Liver (tissue), 9 donors: ENCODE results near the gene CTNND1. TPM values are rescaled to one million over a fixed set of nuclear protein-coding genes. Genes with fewer than 3 reads are reported as not detected.

ENCODE experiments used
- DNase-seq: peaks from one replicate; pipeline ENCODE4 v3.0.0-alpha.2; 2017; ENCODE audit warnings: low spot score
- H3K27ac ChIP-seq, 2 donors: one replicate each; pipeline ENCODE4 v1.7.0; 2013; ENCODE audit warnings: inconsistent platforms in 2 of 2, low read length in 2 of 2, control low read depth in 1 of 2, low read depth in 1 of 2, mild to moderate bottlenecking in 1 of 2
- H3K27me3 ChIP-seq, 4 donors: one replicate each; pipeline versions ENCODE4 v1.6.1 to v1.7.0; 2013; ENCODE audit warnings: low read length in 3 of 4, inconsistent platforms in 1 of 4, mild to moderate bottlenecking in 1 of 4, moderate library complexity in 1 of 4; ENCODE audit not compliant: control insufficient read depth in 4 of 4, insufficient read depth in 4 of 4
- H3K36me3 ChIP-seq, 4 donors: one replicate each; pipeline versions ENCODE4 v1.6.1 to v1.7.0; 2013; ENCODE audit warnings: low read length in 3 of 4, mild to moderate bottlenecking in 3 of 4, low read depth in 1 of 4, moderate library complexity in 1 of 4; ENCODE audit not compliant: control insufficient read depth in 4 of 4, insufficient read depth in 3 of 4
- H3K4me1 ChIP-seq, 4 donors: one replicate each; pipeline versions ENCODE4 v1.6.1 to v1.7.0; 2013; ENCODE audit warnings: low read length in 3 of 4, mild to moderate bottlenecking in 3 of 4, moderate library complexity in 1 of 4; ENCODE audit not compliant: control insufficient read depth in 4 of 4, insufficient read depth in 4 of 4
- H3K4me3 ChIP-seq, 3 donors: one replicate each; pipeline versions ENCODE4 v1.6.1 to v1.7.0; 2013; ENCODE audit warnings: low read length in 3 of 3, control low read depth in 1 of 3, low read depth in 1 of 3, mild to moderate bottlenecking in 1 of 3
- H3K9ac ChIP-seq, 2 donors: one replicate each; pipeline ENCODE4 v1.7.0; 2013; ENCODE audit warnings: low read length in 2 of 2, mild to moderate bottlenecking in 2 of 2, moderate library complexity in 2 of 2, control low read depth in 1 of 2, low read depth in 1 of 2
- H3K9me3 ChIP-seq, 4 donors: one replicate each; pipeline versions ENCODE4 v1.6.1 to v1.7.0; 2013; ENCODE audit warnings: low read length in 3 of 4; ENCODE audit not compliant: control insufficient read depth in 4 of 4
- ATF3 ChIP-seq: IDR thresholded peaks from 2 replicates; pipeline ENCODE4 v1.6.1; 2016; ENCODE audit warnings: antibody characterized with exemption
- EGR1 ChIP-seq, 2 donors: IDR thresholded peaks; 2 replicates each; pipeline ENCODE4 v1.6.1; 2016 to 2018; ENCODE audit warnings: antibody characterized with exemption in 2 of 2, low read depth in 2 of 2
- FOXA1 ChIP-seq: IDR thresholded peaks from 2 replicates; pipeline ENCODE4 v1.6.1; 2016; ENCODE audit warnings: antibody characterized with exemption
- FOXA2 ChIP-seq: IDR thresholded peaks from 2 replicates; pipeline ENCODE4 v1.6.1; 2016; ENCODE audit warnings: antibody characterized with exemption
- GABPA ChIP-seq, 2 donors: IDR thresholded peaks in 1 of 2; conservative IDR thresholded peaks in 1 of 2; 2 replicates each; pipeline ENCODE4 v1.6.1; 2016; ENCODE audit warnings: antibody characterized with exemption in 2 of 2, mild to moderate bottlenecking in 1 of 2, moderate library complexity in 1 of 2
- HNF4A ChIP-seq, 2 donors: conservative IDR thresholded peaks; 2 replicates each; pipeline ENCODE4 v1.6.1; 2016; ENCODE audit warnings: antibody characterized with exemption in 2 of 2, mild to moderate bottlenecking in 2 of 2
- HNF4G ChIP-seq: IDR thresholded peaks from 2 replicates; pipeline ENCODE4 v1.6.1; 2016; ENCODE audit warnings: antibody characterized with exemption
- JUND ChIP-seq, 2 donors: IDR thresholded peaks; 2 replicates each; pipeline ENCODE4 v1.6.1; 2016; ENCODE audit warnings: antibody characterized with exemption in 2 of 2
- MAX ChIP-seq: IDR thresholded peaks from 2 replicates; pipeline ENCODE4 v1.6.1; 2016; ENCODE audit warnings: antibody characterized with exemption
- NR2F2 ChIP-seq: IDR thresholded peaks from 2 replicates; pipeline ENCODE4 v1.6.1; 2016; ENCODE audit warnings: antibody characterized with exemption
- RAD21 ChIP-seq, 2 donors: IDR thresholded peaks; 2 replicates each; pipeline ENCODE4 v1.6.1; 2016; ENCODE audit warnings: antibody characterized with exemption in 2 of 2, mild to moderate bottlenecking in 2 of 2
- RXRA ChIP-seq, 2 donors: IDR thresholded peaks; 2 replicates each; pipeline ENCODE4 v1.6.1; 2017 to 2018; ENCODE audit warnings: antibody characterized with exemption in 2 of 2, mild to moderate bottlenecking in 1 of 2
- SP1 ChIP-seq: IDR thresholded peaks from 2 replicates; pipeline ENCODE4 v1.6.1; 2018; ENCODE audit warnings: antibody characterized with exemption, mild to moderate bottlenecking
- TAF1 ChIP-seq: conservative IDR thresholded peaks from 2 replicates; pipeline ENCODE4 v1.6.1; 2016; ENCODE audit warnings: antibody characterized with exemption, mild to moderate bottlenecking
- YY1 ChIP-seq: IDR thresholded peaks from 2 replicates; pipeline ENCODE4 v1.6.1; 2016; ENCODE audit warnings: antibody characterized with exemption, mild to moderate bottlenecking
- ZBTB33 ChIP-seq: IDR thresholded peaks from 2 replicates; pipeline ENCODE4 v1.6.1; 2016; ENCODE audit warnings: antibody characterized with exemption
- WGBS: extraction: QIAGEN DNeasy Blood & Tissue Kit; methylation state at CpG from one replicate; pipeline ENCODE4 v1.1.7; 2013; 5-methylcytosine and 5-hydroxymethylcytosine counted together
- polyA plus RNA-seq, 2 donors: library from polyadenylated mRNA; stranded (reverse) in 1 of 2; unstranded in 1 of 2; fragments of 200-250 nt in 1 of 2; fragments of >200 nt in 1 of 2; fragmentation: Nextera tagmentation in 1 of 2; extraction: Ambion mirVana in 1 of 2; gene quantifications; one replicate each; pipeline versions ENCODE4 v1.2.1 to v1.2.3, GENCODE V29; 2013 to 2015
- total RNA-seq, 2 donors: library from RNA; depleted of rRNA; stranded (reverse); fragments of >200 nt; gene quantifications; one replicate each; pipeline ENCODE4 v1.2.3, GENCODE V29; 2014
- TF ChIP-seq, protein P1 (sequence below): fragments of 150-350 bp; IDR thresholded peaks from 2 replicates; pipeline ENCODE4 v1.5.1; 2017; ENCODE audit warnings: improper control_type of control experiment, low read depth, low read length; ENCODE audit not compliant: missing input control
- TF ChIP-seq, protein P2 (sequence below): IDR thresholded peaks from 2 replicates; pipeline ENCODE4 v1.6.1; 2016; ENCODE audit warnings: antibody characterized with exemption, mild to moderate bottlenecking
- donor health status: healthy.
- donor health status: healthy.
- donor health status: healthy.
- donor health status: healthy.
- donor health status: healthy.

Gene CTNND1
- total and polyA plus RNA-seq, 4 donors: 21.5 to 97.1 (median 58.0) TPM

- H3K27ac ChIP-seq: no peak overlapping the region
- no peaks in the 10 kb centered on the region for H3K27me3 ChIP-seq
- TF ChIP-seq YY1: no peak
- TF ChIP-seq SP1: no peak
- no peak for TF ChIP-seq GABPA (IDR thresholded peaks at IDR 0.05 in 1 of 2, conservative IDR thresholded peaks at IDR 0.05 in 1 of 2)
- TF ChIP-seq, protein P1, sequence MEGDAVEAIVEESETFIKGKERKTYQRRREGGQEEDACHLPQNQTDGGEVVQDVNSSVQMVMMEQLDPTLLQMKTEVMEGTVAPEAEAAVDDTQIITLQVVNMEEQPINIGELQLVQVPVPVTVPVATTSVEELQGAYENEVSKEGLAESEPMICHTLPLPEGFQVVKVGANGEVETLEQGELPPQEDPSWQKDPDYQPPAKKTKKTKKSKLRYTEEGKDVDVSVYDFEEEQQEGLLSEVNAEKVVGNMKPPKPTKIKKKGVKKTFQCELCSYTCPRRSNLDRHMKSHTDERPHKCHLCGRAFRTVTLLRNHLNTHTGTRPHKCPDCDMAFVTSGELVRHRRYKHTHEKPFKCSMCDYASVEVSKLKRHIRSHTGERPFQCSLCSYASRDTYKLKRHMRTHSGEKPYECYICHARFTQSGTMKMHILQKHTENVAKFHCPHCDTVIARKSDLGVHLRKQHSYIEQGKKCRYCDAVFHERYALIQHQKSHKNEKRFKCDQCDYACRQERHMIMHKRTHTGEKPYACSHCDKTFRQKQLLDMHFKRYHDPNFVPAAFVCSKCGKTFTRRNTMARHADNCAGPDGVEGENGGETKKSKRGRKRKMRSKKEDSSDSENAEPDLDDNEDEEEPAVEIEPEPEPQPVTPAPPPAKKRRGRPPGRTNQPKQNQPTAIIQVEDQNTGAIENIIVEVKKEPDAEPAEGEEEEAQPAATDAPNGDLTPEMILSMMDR: no peak
- no peak for TF ChIP-seq EGR1 (IDR thresholded peaks at IDR 0.05; ENCODE audit: low read depth in 2 of 2)
- TF ChIP-seq TAF1: no peak
- no peak for TF ChIP-seq RAD21 (IDR thresholded peaks at IDR 0.05)
- no peak for TF ChIP-seq HNF4G
- TF ChIP-seq RXRA (IDR thresholded peaks at IDR 0.05): no peak
- no peak for TF ChIP-seq FOXA2
- WGBS: 87% methylated on average over 2 of the region's 2 CpGs
- no peak for DNase-seq
- no peaks in the 10 kb centered on the region for H3K4me1 ChIP-seq
- H3K9ac ChIP-seq: no peak overlapping the region
- peaks cover 10 to 70% (median 63%) of the 10 kb centered on the region in 4 donors for H3K36me3 ChIP-seq
- H3K9me3 ChIP-seq: no peaks in the 10 kb centered on the region
- no peak overlapping the region for H3K4me3 ChIP-seq
Measured at GRCh38 chr11:57815476-57815875, 53.9 kb downstream of the CTNND1 start.

GRCh38 chr11:57815877-57816276 lies 54.3 kb downstream of the CTNND1 start:
- Histone ChIP-seq H3K4me3 (no peak overlapping the region), H3K9me3 (no peaks in the 10 kb centered on the region), H3K4me1 (no peaks in the 10 kb centered on the region), H3K9ac (no peak overlapping the region), H3K27me3 (no peaks in the 10 kb centered on the region), H3K36me3 (peaks cover 6 to 66% (median 59%) of the 10 kb centered on the region in 4 donors), H3K27ac (no peak overlapping the region)
- TF ChIP-seq ZBTB33 (no peak), HNF4G (no peak), FOXA1 (no peak), ATF3 (no peak), YY1 (no peak), GABPA (IDR thresholded peaks at IDR 0.05 in 1 of 2, conservative IDR thresholded peaks at IDR 0.05 in 1 of 2) (no peak), RXRA (IDR thresholded peaks at IDR 0.05) (no peak), RAD21 (IDR thresholded peaks at IDR 0.05) (no peak), NR2F2 (no peak), FOXA2 (no peak), JUND (IDR thresholded peaks at IDR 0.05) (no peak), MAX (no peak), TAF1 (no peak), SP1 (no peak), HNF4A (conservative IDR thresholded peaks at IDR 0.05) (no peak), EGR1 (IDR thresholded peaks at IDR 0.05; ENCODE audit: low read depth in 2 of 2) (no peak)
- TF ChIP-seq, protein P2, sequence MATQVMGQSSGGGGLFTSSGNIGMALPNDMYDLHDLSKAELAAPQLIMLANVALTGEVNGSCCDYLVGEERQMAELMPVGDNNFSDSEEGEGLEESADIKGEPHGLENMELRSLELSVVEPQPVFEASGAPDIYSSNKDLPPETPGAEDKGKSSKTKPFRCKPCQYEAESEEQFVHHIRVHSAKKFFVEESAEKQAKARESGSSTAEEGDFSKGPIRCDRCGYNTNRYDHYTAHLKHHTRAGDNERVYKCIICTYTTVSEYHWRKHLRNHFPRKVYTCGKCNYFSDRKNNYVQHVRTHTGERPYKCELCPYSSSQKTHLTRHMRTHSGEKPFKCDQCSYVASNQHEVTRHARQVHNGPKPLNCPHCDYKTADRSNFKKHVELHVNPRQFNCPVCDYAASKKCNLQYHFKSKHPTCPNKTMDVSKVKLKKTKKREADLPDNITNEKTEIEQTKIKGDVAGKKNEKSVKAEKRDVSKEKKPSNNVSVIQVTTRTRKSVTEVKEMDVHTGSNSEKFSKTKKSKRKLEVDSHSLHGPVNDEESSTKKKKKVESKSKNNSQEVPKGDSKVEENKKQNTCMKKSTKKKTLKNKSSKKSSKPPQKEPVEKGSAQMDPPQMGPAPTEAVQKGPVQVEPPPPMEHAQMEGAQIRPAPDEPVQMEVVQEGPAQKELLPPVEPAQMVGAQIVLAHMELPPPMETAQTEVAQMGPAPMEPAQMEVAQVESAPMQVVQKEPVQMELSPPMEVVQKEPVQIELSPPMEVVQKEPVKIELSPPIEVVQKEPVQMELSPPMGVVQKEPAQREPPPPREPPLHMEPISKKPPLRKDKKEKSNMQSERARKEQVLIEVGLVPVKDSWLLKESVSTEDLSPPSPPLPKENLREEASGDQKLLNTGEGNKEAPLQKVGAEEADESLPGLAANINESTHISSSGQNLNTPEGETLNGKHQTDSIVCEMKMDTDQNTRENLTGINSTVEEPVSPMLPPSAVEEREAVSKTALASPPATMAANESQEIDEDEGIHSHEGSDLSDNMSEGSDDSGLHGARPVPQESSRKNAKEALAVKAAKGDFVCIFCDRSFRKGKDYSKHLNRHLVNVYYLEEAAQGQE: no peak
- TF ChIP-seq, protein P1: no peak
- WGBS: 94% methylated on average over 5 of the region's 5 CpGs
- no peak for DNase-seq
